Progenitor cell of endocrine pancreas (in vitro differentiated cells): ENCODE measurements around the gene OR10A4. TPM values are rescaled to one million over a fixed set of nuclear protein-coding genes. Genes with fewer than 3 reads are reported as not detected.

ENCODE experiments used
- DNase-seq: peaks from one replicate; pipeline ENCODE4 v3.0.0; 2021; ENCODE audit warnings: low spot score; ENCODE audit not compliant: unreplicated experiment
- H3K27ac Mint-ChIP-seq: 2 replicates; pipeline ENCODE4 v1.8.0; 2021; ENCODE audit warnings: mild to moderate bottlenecking, moderate library complexity, mixed read lengths
- H3K27me3 Mint-ChIP-seq: 2 replicates; pipeline ENCODE4 v1.8.0; 2021; ENCODE audit warnings: mixed read lengths
- H3K36me3 Mint-ChIP-seq: 2 replicates; pipeline ENCODE4 v1.8.0; 2022; ENCODE audit warnings: mixed read lengths; ENCODE audit not compliant: insufficient read depth
- H3K4me1 Mint-ChIP-seq: 2 replicates; pipeline ENCODE4 v1.8.0; 2021; ENCODE audit warnings: low read depth, mixed read lengths
- H3K4me3 Mint-ChIP-seq: 2 replicates; pipeline ENCODE4 v1.8.0; 2021; ENCODE audit warnings: low read depth, mild to moderate bottlenecking, moderate library complexity, mixed read lengths
- H3K9me3 Mint-ChIP-seq: 2 replicates; pipeline ENCODE4 v1.8.0; 2021; ENCODE audit warnings: low read depth, mixed read lengths
- CTCF ChIP-seq: fragments of 200-600 bp; sonication (generic); IDR thresholded peaks from one replicate; pipeline ENCODE4 v1.5.0; 2021; ENCODE audit warnings: antibody characterized with exemption, mild to moderate bottlenecking; ENCODE audit not compliant: unreplicated experiment
- total RNA-seq: library from RNA; stranded (reverse); gene quantifications from 2 replicates; pipeline ENCODE4 v1.2.1, GENCODE V29; 2021

OR10A4 gene
- total RNA-seq, 1 donor from 2014 or later: not detected

GRCh38 chr11:6862961-6863360 is 13.5 kb upstream of the OR10A4 start, which contains the start of gene OR10A2:
OR10A2 (plus strand) TSS chr11:6863057; CDS start chr11:6869755, 6,698 bp downstream.
- Mint-ChIP-seq H3K9me3 (peaks cover 7% of the 10 kb centered on the region), H3K4me1 (no peaks in the 10 kb centered on the region), H3K27me3 (no peaks in the 10 kb centered on the region), H3K27ac (no peak within 1 kb of the TSS), H3K4me3 (no peak within 1 kb of the TSS), H3K36me3 (no peaks in the 10 kb centered on the region)
- TF ChIP-seq CTCF: no peak
- no peak for DNase-seq

GRCh38 chr11:6864438-6864837 is 12.0 kb upstream of the OR10A4 start:
- no peaks in the 10 kb centered on the region for H3K27me3 Mint-ChIP-seq
- H3K4me1 Mint-ChIP-seq: no peaks in the 10 kb centered on the region
- no peak for DNase-seq
- no peak for TF ChIP-seq CTCF
- H3K27ac Mint-ChIP-seq: no peak overlapping the region
- H3K9me3 Mint-ChIP-seq: peaks cover 7% of the 10 kb centered on the region
- H3K4me3 Mint-ChIP-seq: no peak overlapping the region
- no peaks in the 10 kb centered on the region for H3K36me3 Mint-ChIP-seq

DNA sequence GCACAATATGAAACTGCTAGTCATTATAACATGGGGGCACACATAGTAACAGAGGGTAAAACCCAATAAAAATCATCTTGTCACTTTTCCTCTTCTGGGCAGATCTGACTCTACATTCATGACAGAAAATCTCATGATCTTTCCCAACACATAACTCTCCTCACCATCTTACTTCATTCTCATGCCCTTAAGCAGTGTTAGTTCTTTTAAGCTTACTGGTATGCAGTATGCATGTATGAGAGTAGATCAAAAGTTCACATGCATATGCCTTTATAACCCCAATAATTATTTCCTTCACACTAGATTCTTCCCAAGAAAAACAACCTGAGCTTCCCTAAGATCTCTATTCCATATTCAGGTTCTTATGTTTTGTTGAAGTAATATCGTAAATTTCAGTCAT is 5.1 kb upstream of the OR10A4 start:
- Mint-ChIP-seq H3K9me3 (no peaks in the 10 kb centered on the region), H3K36me3 (no peaks in the 10 kb centered on the region), H3K27me3 (no peaks in the 10 kb centered on the region), H3K4me3 (no peak overlapping the region), H3K27ac (no peak overlapping the region), H3K4me1 (no peaks in the 10 kb centered on the region)
- no peak for TF ChIP-seq CTCF
- DNase-seq: no peak

DNA sequence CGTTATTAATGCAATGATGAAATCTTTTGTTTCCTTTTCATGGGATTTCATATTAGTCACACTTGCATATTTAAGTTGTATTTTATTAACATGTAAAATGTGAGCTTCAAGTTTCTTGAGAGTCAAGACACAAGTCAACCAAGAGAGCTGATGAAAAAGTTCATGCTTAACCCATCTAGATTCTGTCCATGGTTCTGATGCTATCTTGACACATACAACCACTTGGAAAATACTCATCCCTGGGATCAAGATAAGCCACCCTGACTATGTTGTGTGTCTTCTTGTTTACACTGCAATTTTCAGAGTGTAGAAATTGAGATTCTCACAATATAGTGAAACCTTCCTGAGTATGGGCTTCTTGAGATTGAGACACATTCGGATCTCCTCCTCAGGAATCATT is 664 bp upstream of the OR10A4 start:
- Mint-ChIP-seq H3K36me3 (no peaks in the 10 kb centered on the region), H3K4me3 (no peak overlapping the region), H3K4me1 (no peaks in the 10 kb centered on the region), H3K9me3 (peaks cover 3% of the 10 kb centered on the region), H3K27ac (no peak overlapping the region), H3K27me3 (no peaks in the 10 kb centered on the region)
- no peak for DNase-seq
- no peak for TF ChIP-seq CTCF

- no peaks in the 10 kb centered on the region for H3K27me3 Mint-ChIP-seq
- H3K4me1 Mint-ChIP-seq: no peaks in the 10 kb centered on the region
- no peak overlapping the region for H3K4me3 Mint-ChIP-seq
- H3K36me3 Mint-ChIP-seq: no peaks in the 10 kb centered on the region
- no peak for DNase-seq
- TF ChIP-seq CTCF: no peak
- peaks cover 3% of the 10 kb centered on the region for H3K9me3 Mint-ChIP-seq
- no peak overlapping the region for H3K27ac Mint-ChIP-seq
These were observed 489 bp downstream of the OR10A4 start for GRCh38 chr11:6876914-6877313.
